NCI-H2196 (cell line): ENCODE measurements around the gene ROBO1.

Experiments
- DNase-seq: peaks from one replicate; lab custom pipeline; 2025; ENCODE audit not compliant: unreplicated experiment; lab: John Stamatoyannopoulos, UW

ROBO1 gene

DNA sequence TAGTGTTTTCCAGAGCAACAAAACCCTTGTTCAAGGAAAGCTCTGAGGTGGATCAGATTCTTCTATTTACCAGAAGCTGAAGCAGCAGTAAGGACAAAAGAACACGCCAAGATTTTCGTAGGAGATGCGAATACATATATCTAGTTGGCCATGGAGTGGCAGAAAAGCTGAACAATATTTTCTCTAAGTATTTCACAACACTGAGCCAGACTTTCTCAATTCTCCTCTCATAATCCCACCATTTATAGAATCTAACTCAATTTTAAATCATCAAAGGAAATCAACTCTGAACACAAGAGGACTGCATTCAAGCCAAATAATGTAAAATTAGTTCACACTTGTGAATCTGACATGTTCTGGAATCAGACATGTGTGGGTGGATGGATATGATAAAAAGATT, 775.0 kb downstream of the ROBO1 start:
- no peak for DNase-seq

GRCh38 chr3:78992400-78992799, 775.4 kb downstream of the ROBO1 start:
- no peak for DNase-seq

DNA sequence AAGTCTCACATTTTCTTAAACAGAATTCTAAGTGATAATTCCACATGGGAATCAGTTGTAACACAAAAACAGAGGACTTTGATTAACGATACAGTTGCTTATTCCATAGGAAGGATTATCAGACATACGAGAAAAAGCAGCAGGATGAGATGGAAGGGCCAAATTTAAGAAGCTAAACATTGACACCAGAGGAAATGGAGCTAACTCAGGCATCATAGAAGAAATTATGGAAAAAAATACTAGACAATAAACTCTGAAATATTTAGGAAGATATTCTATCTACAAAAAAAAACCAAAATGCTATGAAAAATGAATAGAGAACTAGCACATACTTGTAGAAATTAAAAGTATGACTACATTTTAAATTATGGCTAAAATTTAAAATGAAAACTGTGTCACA, 776.1 kb downstream of the ROBO1 start:
- no peak for DNase-seq

DNA sequence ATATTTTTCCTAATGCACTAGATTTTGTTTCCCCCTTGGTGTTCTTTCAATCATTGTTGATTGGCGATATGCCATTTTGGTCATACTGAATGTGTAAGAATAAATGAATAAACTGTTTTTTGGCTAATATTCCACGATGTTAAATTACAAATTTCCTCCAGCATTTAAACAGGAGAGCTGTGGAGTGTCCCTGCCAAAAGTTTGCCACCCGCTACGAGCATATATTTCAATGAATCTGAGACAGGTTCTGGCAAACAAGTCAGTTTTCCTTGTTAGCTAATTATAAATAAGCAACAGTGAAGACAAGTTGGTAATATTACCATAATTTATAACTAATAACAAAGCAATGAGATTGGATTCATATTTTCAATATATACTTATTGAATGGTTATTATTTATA, 777.6 kb downstream of the ROBO1 start:
- DNase-seq: no peak

GRCh38 chr3:78988324-78988723, 779.5 kb downstream of the ROBO1 start:
- no peak for DNase-seq

DNA sequence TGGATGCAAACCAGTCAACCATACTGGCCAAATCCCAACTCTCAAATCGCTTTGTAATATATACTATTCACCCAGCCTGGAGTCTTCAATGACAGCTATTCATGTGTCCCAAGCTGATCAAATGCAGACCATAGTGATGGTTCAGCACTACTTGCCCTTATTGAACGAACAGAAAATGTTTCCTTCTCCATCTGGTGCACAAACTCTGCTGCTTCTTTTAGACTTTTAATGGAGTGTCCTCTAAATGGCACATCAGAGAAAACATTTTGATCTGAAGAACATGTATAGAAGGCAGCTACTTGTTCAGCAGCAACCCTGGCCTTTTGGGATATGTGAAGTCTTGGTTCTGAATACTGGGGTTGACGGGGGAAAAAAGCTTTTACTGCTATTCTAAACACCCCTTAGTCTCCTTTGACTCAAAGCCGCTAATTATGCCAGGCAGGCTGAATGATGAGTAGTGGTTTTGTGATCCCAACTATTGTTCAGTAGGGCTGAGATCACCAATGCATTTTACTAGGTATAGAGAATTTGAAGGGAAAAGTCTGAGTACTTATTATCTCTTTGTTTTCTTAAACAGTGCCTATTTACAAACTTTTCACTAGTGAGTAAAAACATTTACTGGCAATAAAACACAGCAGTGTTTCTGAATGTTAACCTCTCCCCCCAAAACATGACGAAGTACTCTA, 781.2 kb downstream of the ROBO1 start:
- no peak for DNase-seq

DNA sequence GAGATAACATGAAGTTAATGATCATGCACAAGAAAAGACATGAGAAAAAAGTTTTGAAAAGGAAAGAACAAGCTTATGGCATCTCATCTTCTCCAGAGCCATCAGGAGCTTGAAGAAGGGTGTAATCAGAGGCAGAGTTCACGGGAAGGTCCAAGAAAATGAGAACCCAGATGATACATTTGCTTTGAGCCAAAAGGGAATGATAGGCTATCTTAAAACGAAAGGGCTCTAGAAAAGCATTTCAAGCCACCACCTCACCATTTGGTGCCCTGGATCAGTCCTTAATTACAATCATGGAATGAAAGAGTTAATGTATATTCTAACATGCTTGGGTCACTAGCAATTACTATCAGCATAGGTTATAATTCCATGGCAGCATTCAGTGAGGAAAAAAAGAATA, 781.8 kb downstream of the ROBO1 start:
- DNase-seq: no peak

DNA sequence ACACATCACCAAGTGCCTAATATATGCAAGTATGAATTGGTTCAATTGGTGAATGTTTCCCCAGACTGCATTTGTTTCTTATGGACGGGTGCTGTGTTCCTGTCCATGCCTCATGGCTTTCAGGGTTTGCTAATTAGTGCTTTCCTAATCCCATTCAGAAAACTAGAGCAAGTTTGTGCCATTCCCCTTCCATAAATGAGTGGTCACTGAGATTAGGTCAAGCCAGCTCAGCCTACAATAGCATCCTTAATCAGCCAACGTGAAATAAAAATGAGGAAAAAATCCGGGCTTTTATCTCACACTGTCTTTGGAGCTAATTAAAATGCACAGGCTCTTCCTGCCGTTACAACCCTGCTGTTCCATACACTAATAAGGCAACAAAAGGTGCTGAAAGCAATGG, 788.8 kb downstream of the ROBO1 start:
- no peak for DNase-seq

DNA sequence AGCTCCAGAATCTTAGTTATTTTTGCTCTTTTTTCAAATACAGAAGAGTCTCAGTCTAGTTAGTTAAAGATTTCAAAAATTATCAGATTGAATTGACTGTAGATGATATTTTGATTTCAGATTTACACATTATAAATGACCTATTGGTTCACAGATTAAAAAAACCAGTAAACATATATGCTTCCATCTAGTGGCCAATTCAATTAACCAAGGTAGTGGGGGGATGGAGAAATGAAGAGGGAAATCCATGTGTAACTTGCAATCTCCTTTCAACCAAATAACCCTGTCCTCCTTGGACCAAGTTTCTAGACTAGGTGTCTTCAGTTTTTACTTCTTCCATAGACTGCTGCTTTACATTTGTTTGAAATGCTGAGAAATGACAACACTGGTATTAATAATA, 789.8 kb downstream of the ROBO1 start:
- DNase-seq: no peak

DNA sequence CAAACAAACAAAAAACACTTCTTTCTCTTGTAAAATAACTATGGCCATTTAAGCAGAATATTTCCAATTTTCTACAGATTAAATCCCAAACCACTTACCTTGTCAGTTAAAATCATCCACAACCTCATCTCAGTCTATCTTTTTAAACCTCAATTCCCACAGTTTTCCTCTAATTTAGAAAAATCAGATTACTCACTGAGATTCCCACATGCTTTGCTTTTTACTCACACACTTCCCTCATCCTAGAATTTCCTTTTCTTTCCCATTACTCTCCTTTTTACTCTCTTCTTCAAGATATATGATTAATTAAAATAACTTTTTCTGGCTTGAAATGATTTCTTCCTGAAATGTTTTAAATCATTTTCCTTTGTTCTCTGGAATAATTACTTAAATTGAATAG, 790.7 kb downstream of the ROBO1 start:
- DNase-seq: no peak

GRCh38 chr3:78976200-78976599, 791.6 kb downstream of the ROBO1 start:
- DNase-seq: no peak

GRCh38 chr3:78974181-78974790, 793.5 kb downstream of the ROBO1 start:
- no peak for DNase-seq

DNA sequence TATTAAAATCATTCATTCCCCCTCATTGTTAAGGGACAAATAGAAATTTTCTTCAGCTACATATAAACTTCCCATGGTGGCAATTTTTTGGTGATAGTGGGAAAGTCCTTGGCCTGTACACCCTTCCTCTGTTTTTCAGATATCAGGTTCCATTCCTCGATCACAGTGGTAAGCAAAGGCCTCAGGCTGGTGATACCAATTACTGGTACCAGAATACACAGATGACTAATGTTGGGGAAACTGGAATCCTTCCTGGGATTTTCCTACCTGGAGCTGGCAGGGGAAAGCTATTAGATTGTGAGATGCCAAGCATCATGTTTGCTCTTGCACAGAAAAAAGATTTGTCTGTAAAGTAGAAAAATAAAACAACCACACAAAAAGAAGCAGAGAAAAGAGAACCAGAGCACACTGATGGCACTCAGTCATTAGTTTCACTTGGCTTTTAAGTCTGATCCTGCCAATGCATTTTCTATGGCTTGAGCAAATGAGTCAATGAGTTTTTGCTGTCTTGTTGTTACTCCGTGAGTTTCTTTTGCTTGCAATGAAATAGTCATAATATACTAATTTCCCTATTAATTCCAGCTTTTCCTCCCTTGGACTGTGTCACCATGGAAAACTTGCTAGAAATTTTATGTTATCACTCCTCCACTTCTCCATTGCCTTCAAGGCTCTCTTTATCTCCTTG, 795.0 kb downstream of the ROBO1 start:
- DNase-seq: no peak

DNA sequence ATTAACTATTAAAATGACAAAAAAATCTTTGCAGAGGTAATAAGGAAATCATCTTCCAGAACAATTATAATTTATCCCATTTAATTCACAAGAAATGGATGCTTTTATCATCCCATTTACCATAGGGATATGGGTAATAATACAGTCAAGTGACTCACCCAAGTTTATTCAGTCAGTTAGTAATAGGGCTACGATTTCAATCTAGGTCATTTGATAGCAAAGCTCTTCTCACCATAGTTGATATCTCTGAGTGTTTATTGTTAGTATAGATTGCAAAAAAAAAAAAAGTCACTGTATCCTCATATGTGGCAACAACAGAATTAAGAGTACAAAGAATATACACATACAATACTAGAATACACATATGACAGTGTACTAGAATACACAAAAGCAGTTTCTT, 797.1 kb downstream of the ROBO1 start:
- DNase-seq: no peak

GRCh38 chr3:78969483-78969882, 798.3 kb downstream of the ROBO1 start:
- DNase-seq: no peak

- no peak for DNase-seq
Measured at GRCh38 chr3:78967061-78967460, 800.7 kb downstream of the ROBO1 start.

DNA sequence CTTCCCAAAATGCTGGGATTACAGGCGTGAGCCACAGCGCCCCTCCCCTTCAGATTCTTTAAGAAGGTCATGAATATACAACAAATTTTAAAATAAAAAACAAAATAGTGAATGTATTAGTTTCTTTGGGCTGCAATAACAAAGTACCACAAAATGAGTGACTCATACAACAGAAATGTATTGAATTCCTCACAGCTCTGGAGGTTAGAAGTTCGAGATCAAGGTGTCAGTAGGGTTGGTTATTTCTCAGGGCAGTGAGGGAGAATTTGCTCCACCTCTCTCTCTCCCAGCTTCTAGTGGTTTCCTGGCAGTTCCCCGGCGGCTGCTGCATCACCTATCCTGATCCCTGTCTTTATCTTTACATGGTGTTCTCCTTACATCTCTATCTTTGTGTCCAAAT, 804.0 kb downstream of the ROBO1 start:
- no peak for DNase-seq

GRCh38 chr3:78957456-78957855, 810.3 kb downstream of the ROBO1 start:
- DNase-seq: no peak

DNA sequence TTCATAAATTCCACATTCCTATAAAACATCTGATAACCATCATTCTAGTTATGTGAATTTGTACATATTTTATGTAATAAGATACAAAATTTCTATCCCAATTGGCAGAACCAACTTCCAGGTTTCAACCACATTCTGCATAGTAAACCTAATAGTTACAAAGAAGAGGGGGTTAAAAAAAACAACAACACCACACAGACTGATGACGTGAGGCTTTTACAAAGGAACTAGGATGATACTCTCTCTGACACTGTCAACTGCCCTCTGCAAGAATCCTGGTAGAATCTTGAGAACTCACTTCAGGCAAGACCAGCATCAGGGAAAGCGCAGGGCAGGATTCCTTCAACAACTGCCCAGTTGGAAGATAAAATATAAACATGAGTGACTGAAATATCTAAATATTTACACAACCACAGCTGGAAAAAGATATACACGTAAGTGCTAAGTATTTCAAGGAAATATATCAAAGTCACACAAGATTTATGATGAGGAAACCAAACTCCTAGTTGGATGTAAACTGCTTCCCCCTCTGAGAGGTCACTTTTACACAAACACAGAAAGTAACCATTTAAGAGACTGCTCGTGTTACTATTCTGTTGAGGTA, 816.4 kb downstream of the ROBO1 start:
- no peak for DNase-seq

GRCh38 chr3:78941587-78941986, 826.2 kb downstream of the ROBO1 start:
- DNase-seq: no peak

GRCh38 chr3:78940626-78941025, 827.2 kb downstream of the ROBO1 start:
- no peak for DNase-seq

DNA sequence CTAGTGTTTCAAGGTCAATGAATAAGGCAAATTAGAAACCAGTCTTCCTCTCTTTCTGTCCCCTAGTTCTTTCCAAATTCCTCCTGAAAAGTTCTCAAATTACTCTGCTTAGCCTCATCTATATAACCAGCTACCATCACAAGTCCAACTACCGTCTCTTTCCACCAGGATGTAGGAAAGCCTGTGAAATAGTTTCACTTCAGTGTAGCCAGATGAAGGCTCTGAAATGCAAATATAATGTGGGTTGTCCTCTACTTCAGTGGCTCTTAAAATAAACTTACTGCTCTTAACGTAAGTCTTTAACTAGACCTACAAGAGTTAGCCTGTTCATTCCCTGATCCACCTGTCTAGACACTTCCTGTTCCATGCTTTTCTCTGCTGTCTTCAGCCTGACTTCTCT, 827.7 kb downstream of the ROBO1 start:
- DNase-seq: no peak
